ENCODE results near the gene CSNK2A2.

DNA sequence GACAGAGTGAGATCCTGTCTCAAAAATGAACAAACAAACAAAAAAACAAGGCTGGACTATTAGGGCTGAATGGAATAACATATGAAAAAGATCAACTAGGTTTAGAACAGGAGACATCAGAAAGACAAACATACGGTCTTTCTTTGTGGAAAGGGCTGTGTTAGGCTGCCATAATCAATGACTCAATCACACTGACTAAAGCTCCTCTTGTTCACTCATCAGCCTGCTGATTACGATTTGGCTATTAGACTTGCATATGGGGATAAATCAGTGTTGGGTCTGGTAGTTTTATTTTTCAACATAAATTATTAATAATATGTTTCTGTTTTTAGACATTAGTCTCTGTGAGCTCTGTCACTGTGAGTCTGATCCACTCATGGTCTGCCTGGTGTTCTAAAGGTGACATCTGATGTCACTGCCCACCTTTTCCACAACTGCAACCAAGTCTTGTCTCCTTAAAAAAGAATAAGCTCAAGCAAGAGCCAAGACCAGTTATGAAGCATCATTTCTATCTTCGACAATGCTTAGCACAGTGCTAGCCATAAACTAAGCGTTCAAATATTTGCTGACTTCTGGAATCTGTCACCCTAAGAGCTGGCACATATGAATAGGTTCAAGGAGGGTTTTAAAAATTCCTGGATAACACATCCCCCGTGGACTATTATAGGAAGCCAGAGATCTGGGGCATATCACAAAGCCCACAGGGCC lies 79.0 kb downstream of the CSNK2A2 start:
- no peak for TF ChIP-seq POLR2A (IDR thresholded peaks at IDR 0.05; ENCODE audit: low read length)
- TF ChIP-seq GATA1 (IDR thresholded peaks at IDR 0.05; ENCODE audit: low read depth, low read length), result no peak
